Measurements from ENCODE around the gene KLF5.

- TF ChIP-seq, protein P1, sequence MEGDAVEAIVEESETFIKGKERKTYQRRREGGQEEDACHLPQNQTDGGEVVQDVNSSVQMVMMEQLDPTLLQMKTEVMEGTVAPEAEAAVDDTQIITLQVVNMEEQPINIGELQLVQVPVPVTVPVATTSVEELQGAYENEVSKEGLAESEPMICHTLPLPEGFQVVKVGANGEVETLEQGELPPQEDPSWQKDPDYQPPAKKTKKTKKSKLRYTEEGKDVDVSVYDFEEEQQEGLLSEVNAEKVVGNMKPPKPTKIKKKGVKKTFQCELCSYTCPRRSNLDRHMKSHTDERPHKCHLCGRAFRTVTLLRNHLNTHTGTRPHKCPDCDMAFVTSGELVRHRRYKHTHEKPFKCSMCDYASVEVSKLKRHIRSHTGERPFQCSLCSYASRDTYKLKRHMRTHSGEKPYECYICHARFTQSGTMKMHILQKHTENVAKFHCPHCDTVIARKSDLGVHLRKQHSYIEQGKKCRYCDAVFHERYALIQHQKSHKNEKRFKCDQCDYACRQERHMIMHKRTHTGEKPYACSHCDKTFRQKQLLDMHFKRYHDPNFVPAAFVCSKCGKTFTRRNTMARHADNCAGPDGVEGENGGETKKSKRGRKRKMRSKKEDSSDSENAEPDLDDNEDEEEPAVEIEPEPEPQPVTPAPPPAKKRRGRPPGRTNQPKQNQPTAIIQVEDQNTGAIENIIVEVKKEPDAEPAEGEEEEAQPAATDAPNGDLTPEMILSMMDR (conservative IDR thresholded peaks at IDR 0.05; ENCODE audit: low read depth in 2 of 2) = no peak
- TF ChIP-seq EZH2 (IDR thresholded peaks at IDR 0.05; ENCODE audit: low read depth, unreplicated experiment) = no peak
- TF ChIP-seq CREB1 (CRISPR knock-in tag; IDR thresholded peaks at IDR 0.05; ENCODE audit: low read depth) = no peak
- no peak for TF ChIP-seq REST (IDR thresholded peaks at IDR 0.05; ENCODE audit: unreplicated experiment)
- no peak for TF ChIP-seq EZH2phosphoT487 (IDR thresholded peaks at IDR 0.05; ENCODE audit: unreplicated experiment)
Measured at GRCh38 chr13:73056565-73056962, 2.2 kb upstream of the KLF5 start.
